Trophoblast cell (in vitro differentiated cells and primary cell): ENCODE measurements around the gene TAF8.

Experiments
- DNase-seq, 2 donors: peaks; one replicate each; pipeline ENCODE4 v3.0.0-alpha.2; 2016
- H2AFZ ChIP-seq: 2 replicates; pipeline ENCODE4 v1.6.1; 2013; ENCODE audit warnings: low read length, moderate library complexity, mild to moderate bottlenecking; ENCODE audit not compliant: insufficient read depth, poor library complexity
- H2AK5ac ChIP-seq: 2 replicates; pipeline ENCODE4 v1.6.1; 2013; ENCODE audit warnings: mild to moderate bottlenecking, low read length
- H2BK120ac ChIP-seq: 2 replicates; pipeline ENCODE4 v1.6.1; 2013; ENCODE audit warnings: low read length, mild to moderate bottlenecking, moderate library complexity; ENCODE audit not compliant: insufficient read depth, poor library complexity
- H2BK12ac ChIP-seq: 2 replicates; pipeline ENCODE4 v1.6.1; 2013; ENCODE audit warnings: mild to moderate bottlenecking, low read length, moderate library complexity
- H2BK5ac ChIP-seq: 2 replicates; pipeline ENCODE4 v1.6.1; 2013; ENCODE audit warnings: low read length, low read depth, moderate library complexity, mild to moderate bottlenecking; ENCODE audit not compliant: poor library complexity
- H3K14ac ChIP-seq: 2 replicates; pipeline ENCODE4 v1.6.1; 2013; ENCODE audit warnings: mild to moderate bottlenecking, low read length
- H3K18ac ChIP-seq: 2 replicates; pipeline ENCODE4 v1.6.1; 2013; ENCODE audit warnings: mild to moderate bottlenecking, low read length
- H3K23ac ChIP-seq: 2 replicates; pipeline ENCODE4 v1.6.1; 2013; ENCODE audit warnings: low read length
- H3K27ac ChIP-seq: 2 replicates; pipeline ENCODE4 v1.5.1; 2013; ENCODE audit warnings: low read depth, mild to moderate bottlenecking, inconsistent platforms, low read length, moderate library complexity
- H3K27me3 ChIP-seq: 2 replicates; pipeline ENCODE4 v1.6.1; 2013; ENCODE audit warnings: inconsistent platforms, mild to moderate bottlenecking, low read length, moderate library complexity; ENCODE audit not compliant: insufficient read depth
- H3K36me3 ChIP-seq, 2 experiments: 1 replicate in 1 of 2; 2 replicates in 1 of 2; pipeline ENCODE4 v1.6.1; 2013; ENCODE audit warnings: low read length in 2 of 2, mild to moderate bottlenecking in 2 of 2, moderate library complexity in 1 of 2; ENCODE audit not compliant: insufficient read depth in 2 of 2, control insufficient read depth in 1 of 2
- H3K4ac ChIP-seq: 2 replicates; pipeline ENCODE4 v1.6.1; 2013; ENCODE audit warnings: low read depth, mild to moderate bottlenecking, low read length, moderate library complexity
- H3K4me1 ChIP-seq, 2 experiments: 1 replicate in 1 of 2; 2 replicates in 1 of 2; pipeline ENCODE4 v1.6.1; 2013; ENCODE audit warnings: low read length in 2 of 2, mild to moderate bottlenecking in 2 of 2, moderate library complexity in 1 of 2; ENCODE audit not compliant: insufficient read depth in 2 of 2, control insufficient read depth in 1 of 2
- H3K4me2 ChIP-seq: 2 replicates; pipeline ENCODE4 v1.6.1; 2013; ENCODE audit warnings: inconsistent platforms, mild to moderate bottlenecking, low read length, moderate library complexity
- H3K4me3 ChIP-seq: 2 replicates; pipeline ENCODE4 v1.5.1; 2013; ENCODE audit warnings: mild to moderate bottlenecking, low read depth, low read length, inconsistent platforms
- H3K79me1 ChIP-seq: one replicate; pipeline ENCODE4 v1.6.1; 2013; ENCODE audit warnings: low read length
- H3K79me2 ChIP-seq: 2 replicates; pipeline ENCODE4 v1.6.1; 2013; ENCODE audit warnings: low read length, mild to moderate bottlenecking; ENCODE audit not compliant: control insufficient read depth, insufficient read depth, poor library complexity
- H3K9ac ChIP-seq: 2 replicates; pipeline ENCODE4 v1.6.1; 2013; ENCODE audit warnings: mild to moderate bottlenecking, low read length
- H3K9me3 ChIP-seq: 2 replicates; pipeline ENCODE4 v1.6.1; 2013; ENCODE audit warnings: low read depth, mild to moderate bottlenecking, control low read depth, inconsistent platforms, low read length; ENCODE audit not compliant: insufficient read depth
- H4K12ac ChIP-seq: 2 replicates; pipeline ENCODE4 v1.6.1; 2013; ENCODE audit warnings: low read depth, mild to moderate bottlenecking, low read length, moderate library complexity
- H4K8ac ChIP-seq: 2 replicates; pipeline ENCODE4 v1.6.1; 2013; ENCODE audit warnings: low read depth, mild to moderate bottlenecking, low read length, moderate library complexity
- H4K91ac ChIP-seq: one replicate; pipeline ENCODE4 v1.6.1; 2013; ENCODE audit warnings: low read depth, mild to moderate bottlenecking, low read length, moderate library complexity
- WGBS: extraction: QIAGEN DNeasy Blood & Tissue Kit; methylation state at CpG from one replicate; pipeline ENCODE4 v1.1.7; 2013; ENCODE audit warnings: missing lambda C conversion rate; ENCODE audit not compliant: insufficient read length, insufficient coverage; ENCODE audit errors: extremely low coverage; 5-methylcytosine and 5-hydroxymethylcytosine counted together

Gene TAF8

DNA sequence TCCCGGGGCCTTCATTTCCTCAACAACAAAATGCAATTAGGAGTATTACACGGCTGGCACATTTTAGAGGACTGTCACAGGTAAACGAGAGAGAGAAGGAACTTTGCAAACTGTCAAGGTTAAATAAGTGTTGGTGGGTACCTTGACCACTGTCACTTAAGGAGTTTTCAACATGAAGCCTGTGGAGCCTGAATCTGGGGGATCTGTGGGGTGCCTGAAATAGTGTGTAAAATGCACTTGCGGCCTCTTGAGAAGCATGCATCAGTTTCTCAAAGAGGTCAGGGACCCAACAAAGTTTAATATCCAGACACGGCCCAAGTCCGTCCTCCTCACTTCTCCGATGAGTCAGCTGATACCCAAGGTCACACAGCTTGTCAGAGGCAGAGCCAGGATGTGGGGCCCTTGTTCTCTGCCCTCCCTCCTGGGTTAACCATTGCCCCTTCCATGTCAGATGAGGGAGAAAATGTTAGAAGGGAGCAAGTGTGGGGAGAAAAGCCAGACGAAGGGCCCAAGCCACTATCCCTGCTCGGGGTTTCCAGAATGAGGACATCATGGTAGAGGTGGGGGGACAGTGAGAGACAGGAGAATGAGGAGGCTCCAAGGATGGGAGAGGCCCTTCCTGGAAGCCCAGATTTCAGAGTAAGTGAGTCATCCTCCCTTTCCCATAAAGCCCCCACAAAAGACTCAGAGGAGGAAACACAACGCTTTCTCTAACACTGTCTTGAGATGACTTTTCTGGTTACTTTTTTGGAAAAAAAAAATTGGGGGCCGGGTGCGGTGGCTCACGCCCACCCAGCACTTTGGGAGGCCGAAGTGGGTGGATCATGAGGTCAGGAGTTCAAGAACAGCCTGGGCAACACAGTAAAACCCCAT, 49.9 kb downstream of the TAF8 start:
- Histone ChIP-seq H2BK12ac (no peak overlapping the region), H4K12ac (no peak overlapping the region), H3K79me1 (peaks cover 4% of the 10 kb centered on the region)

DNA sequence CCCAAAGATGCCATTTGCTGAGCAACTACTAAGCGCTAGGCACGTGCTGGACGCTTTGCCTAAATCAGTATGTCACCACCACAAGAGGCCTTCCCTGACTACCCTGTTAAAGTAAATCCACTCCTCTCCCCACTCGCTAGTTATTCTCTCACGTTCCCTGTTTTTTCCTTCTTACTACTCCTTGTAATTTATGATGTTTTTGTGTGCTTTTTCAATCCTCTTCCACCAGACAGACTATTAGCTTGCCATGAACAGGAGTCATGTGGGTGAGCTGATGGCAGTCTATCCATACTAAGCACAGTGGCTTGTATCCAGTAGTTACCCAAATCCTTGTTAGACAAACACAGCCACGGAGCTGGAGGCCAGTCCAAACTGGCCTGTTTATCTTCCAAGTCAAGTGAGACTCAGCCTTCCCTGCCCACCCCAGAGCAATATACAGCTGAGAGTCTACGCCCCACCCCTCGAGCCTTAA, 50.9 kb downstream of the TAF8 start:
- Histone ChIP-seq H3K36me3 (peaks cover 4 to 6% of the 10 kb centered on the region in 2 experiments), H3K4me3 (no peak overlapping the region), H2AFZ (no peak overlapping the region), H4K91ac (no peak overlapping the region), H3K9me3 (peaks cover 3% of the 10 kb centered on the region), H3K4me2 (no peak overlapping the region), H3K27ac (no peak overlapping the region), H4K12ac (no peak overlapping the region), H2BK120ac (no peak overlapping the region), H2AK5ac (no peak overlapping the region), H3K18ac (no peak overlapping the region), H3K4me1 (peaks cover 3 to 11% of the 10 kb centered on the region in 2 experiments), H3K27me3 (no peaks in the 10 kb centered on the region), H4K8ac (no peak overlapping the region), H3K4ac (no peak overlapping the region), H2BK5ac (no peak overlapping the region), H2BK12ac (no peak overlapping the region), H3K79me2 (no peaks in the 10 kb centered on the region), H3K23ac (no peak overlapping the region), H3K79me1 (peaks cover 4% of the 10 kb centered on the region), H3K9ac (no peak overlapping the region), H3K14ac (no peak overlapping the region)
- DNase-seq: no peak
- WGBS: no CpG with 5 or more reads among the region's 8 CpGs

More for the DNA sequence above, 49.9 kb downstream of the TAF8 start:
- Histone ChIP-seq H2AFZ (no peak overlapping the region), H2BK5ac (no peak overlapping the region), H3K36me3 (no peaks in the 10 kb centered on the region), H3K9ac (no peak overlapping the region), H3K27ac (no peak overlapping the region), H3K4ac (no peak overlapping the region), H3K18ac (no peak overlapping the region), H3K27me3 (no peaks in the 10 kb centered on the region), H3K23ac (no peak overlapping the region), H4K8ac (no peak overlapping the region), H3K4me3 (no peak overlapping the region), H3K14ac (no peak overlapping the region), H2AK5ac (no peak overlapping the region), H3K4me2 (no peak overlapping the region), H2BK120ac (no peak overlapping the region), H3K4me1 (peaks cover 3 to 11% of the 10 kb centered on the region in 2 experiments), H4K91ac (no peak overlapping the region), H3K79me2 (no peaks in the 10 kb centered on the region), H3K9me3 (no peaks in the 10 kb centered on the region)
- DNase-seq: no peak
- WGBS: no CpG with 5 or more reads among the region's 14 CpGs

DNA sequence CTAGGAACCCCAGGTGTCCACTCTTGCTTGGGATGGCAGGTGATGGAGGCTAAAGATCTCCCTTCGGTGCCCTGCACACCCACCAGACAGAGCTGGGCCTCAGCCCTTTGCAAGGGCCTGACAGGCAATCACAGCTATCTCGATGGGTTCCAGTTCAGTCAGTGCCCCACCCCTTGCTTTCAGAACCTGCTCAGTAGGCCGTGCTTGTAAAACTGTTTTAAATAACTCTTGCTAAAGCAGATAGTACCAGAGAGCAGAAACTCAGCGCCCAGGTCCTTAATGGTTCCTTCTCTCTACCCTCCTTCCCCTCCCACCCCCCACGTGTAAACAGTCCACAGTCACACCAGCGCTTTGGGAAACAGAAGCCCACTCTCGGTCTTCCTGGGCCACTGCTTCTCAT, 52.9 kb downstream of the TAF8 start:
- H4K12ac ChIP-seq: no peak overlapping the region

DNA sequence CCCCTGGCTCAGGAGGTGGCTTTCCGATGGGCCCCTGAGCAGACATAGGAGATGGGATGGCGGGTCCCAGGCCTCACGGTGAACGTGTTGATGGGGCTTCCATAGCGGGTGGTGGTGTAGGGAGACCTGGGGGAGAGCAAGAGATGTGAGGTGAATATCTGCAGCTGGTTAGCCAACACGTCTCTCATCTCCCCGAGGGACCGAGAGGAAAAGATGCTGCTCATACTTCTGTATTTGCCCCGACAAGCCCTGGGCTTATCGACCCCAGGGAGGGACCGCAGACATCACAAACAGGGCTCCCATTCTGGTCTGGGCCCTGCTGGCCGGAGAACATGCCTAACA, 53.4 kb downstream of the TAF8 start:
- Histone ChIP-seq H4K12ac (no peak overlapping the region), H3K27ac (no peak overlapping the region), H3K9ac (no peak overlapping the region), H2BK5ac (no peak overlapping the region), H3K36me3 (peaks cover 6% of the 10 kb centered on the region in 2 experiments), H3K79me2 (no peaks in the 10 kb centered on the region), H3K4me1 (peaks cover 3 to 11% of the 10 kb centered on the region in 2 experiments), H3K14ac (no peak overlapping the region), H3K23ac (no peak overlapping the region), H3K18ac (no peak overlapping the region), H4K91ac (no peak overlapping the region), H3K79me1 (peaks cover 4% of the 10 kb centered on the region), H3K4ac (no peak overlapping the region), H3K9me3 (peaks cover 3% of the 10 kb centered on the region), H4K8ac (peak overlapping the region; percentile 34), H2AFZ (no peak overlapping the region), H2BK12ac (no peak overlapping the region), H3K4me3 (no peak overlapping the region), H2BK120ac (no peak overlapping the region), H3K27me3 (no peaks in the 10 kb centered on the region), H3K4me2 (peak overlapping the region; percentile 56), H2AK5ac (no peak overlapping the region)
- no CpG with 5 or more reads among the region's 12 CpGs for WGBS
- DNase-seq: no peak

More for the DNA sequence above, 52.9 kb downstream of the TAF8 start:
- Histone ChIP-seq H3K27me3 (no peaks in the 10 kb centered on the region), H3K4me1 (peaks cover 3 to 11% of the 10 kb centered on the region in 2 experiments), H3K23ac (no peak overlapping the region), H3K79me1 (peaks cover 4% of the 10 kb centered on the region), H2AFZ (no peak overlapping the region), H3K9ac (no peak overlapping the region), H3K4ac (no peak overlapping the region), H3K14ac (no peak overlapping the region), H2AK5ac (no peak overlapping the region), H4K8ac (no peak overlapping the region), H3K27ac (no peak overlapping the region), H3K79me2 (no peaks in the 10 kb centered on the region), H2BK5ac (no peak overlapping the region), H3K18ac (no peak overlapping the region), H3K4me2 (no peak overlapping the region), H2BK120ac (no peak overlapping the region), H4K91ac (no peak overlapping the region), H3K4me3 (no peak overlapping the region), H2BK12ac (no peak overlapping the region), H3K36me3 (peaks cover 6% of the 10 kb centered on the region in 2 experiments), H3K9me3 (peaks cover 3% of the 10 kb centered on the region)
- WGBS: no CpG with 5 or more reads among the region's 7 CpGs
- no peak for DNase-seq
